Measurements from ENCODE around the gene ADCY10.

Gene ADCY10

GRCh38 chr1:167776616-167777268 lies 137.2 kb downstream of the ADCY10 start:
- DNase-seq = no peak

- DNase-seq = no peak
These were observed 137.8 kb downstream of the ADCY10 start for GRCh38 chr1:167776151-167776550.

GRCh38 chr1:167775178-167775577 lies 138.8 kb downstream of the ADCY10 start:
- no peak for DNase-seq

DNA sequence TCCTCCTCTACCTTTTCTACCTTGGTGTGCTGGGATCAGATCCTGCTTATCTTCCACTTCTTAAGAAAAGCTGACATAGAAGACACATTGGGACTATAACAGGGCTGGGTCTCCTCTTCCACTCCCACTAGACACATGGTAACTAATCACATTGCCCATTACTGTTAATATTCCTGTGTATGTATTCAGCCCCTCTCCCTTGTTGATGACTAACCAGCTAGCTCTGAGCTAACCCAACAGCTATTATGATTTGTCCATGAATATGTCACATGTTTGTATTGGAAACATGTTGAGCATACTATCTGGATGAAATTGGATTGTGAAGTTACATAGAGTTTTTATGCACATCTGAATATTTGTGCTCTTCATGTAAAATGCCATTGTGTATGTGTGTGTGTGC lies 139.2 kb downstream of the ADCY10 start:
- DNase-seq = no peak

DNA sequence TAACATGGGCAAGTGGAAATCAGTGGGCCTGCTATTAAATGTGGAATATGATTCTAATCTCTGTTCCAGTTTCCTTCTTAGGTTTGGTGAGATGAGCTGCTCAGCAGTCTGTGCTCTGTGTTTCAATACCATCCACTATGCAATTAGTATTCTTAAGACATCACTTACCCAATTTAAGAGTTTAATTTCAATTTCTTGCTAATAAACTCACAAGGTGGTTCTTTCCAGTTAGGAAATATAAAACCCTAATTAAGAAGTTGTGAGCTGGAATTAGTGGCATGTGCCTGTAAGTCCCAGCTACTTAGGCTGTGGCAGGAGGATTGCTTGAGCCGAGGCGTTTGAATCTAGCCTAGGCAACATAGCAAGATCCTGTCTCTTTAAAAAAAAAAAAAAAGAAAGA lies 140.4 kb downstream of the ADCY10 start:
- no peak for DNase-seq

- DNase-seq = no peak
These were observed 141.5 kb downstream of the ADCY10 start for GRCh38 chr1:167772436-167772835.

GRCh38 chr1:167770127-167770526 lies 143.8 kb downstream of the ADCY10 start:
- no peak for DNase-seq

DNA sequence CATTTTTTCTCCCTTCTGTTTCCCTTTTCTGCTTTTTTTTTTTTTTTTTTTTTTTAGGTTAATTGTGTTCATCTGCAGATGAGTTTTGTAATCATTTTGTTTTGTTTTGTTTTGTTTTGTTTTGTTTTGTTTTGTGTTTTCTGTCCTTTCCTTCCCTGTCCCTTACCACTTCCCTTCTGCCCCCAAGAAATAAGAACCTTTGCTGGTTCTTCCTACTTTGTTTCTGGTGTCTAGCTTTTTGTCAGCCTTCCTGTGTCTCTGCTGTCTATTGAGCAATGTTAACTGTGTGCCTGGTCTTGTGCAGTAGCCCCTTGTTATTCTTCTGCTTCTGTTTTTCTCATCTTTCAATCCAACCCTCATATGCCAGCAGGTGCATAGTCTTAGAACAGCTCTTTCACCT lies 146.2 kb downstream of the ADCY10 start:
- no peak for DNase-seq

GRCh38 chr1:167766538-167766937 lies 147.4 kb downstream of the ADCY10 start:
- DNase-seq = no peak

DNA sequence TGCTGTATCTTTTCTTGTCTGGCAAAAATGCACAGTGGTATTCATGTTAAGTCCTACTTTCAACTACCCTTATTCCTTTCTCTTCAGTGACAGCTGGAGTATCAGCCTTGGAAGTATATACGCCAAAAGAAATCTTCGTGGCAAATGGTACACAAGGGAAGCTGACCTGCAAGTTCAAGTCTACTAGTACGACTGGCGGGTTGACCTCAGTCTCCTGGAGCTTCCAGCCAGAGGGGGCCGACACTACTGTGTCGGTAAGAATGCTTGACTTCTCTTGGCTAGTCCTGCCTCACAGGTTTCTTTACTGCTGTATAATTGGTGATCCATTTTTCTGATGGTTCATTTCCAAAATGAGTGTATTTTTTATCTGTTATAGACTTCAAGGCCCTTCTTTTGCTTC lies 148.4 kb downstream of the ADCY10 start:
- DNase-seq = no peak

- DNase-seq = no peak
These were observed 149.2 kb downstream of the ADCY10 start for GRCh38 chr1:167764458-167765330.

DNA sequence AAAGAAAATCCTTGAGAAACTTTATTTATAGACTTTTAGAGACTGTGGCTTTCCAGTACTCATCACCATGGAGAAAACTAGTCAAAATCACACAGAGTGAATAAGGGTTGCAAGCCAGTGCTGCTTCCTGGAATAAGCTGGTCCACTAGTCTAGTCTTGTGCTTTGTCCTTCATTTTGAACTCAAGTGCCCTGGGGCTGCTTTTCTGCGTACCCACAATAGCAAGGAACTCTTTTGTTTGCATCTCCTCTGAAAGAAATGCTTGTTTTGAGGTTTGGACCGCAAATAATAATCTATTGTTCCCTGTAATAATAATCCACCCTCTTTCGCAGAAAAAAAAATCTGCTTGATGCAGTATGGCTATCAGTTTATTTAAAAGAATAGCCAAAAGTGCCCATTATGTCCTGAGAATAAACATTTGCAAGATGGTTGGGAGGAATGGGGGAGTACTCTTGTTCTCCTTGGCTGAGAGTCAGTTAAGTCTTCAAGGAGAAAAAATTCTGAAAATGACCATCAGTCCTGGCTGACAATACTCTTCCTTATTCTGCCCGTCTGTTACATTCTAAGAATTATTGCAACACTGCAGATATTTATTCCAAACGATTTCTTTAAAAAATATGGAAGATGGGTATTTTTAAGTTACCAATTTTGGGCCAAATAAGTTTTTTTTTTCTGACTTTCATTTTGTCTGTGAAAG lies 150.3 kb downstream of the ADCY10 start:
- DNase-seq = no peak

- peak in 1 of 2 donors; percentile 10 for DNase-seq
These were observed 151.7 kb downstream of the ADCY10 start for GRCh38 chr1:167762061-167762746.

GRCh38 chr1:167761400-167761799 lies 152.5 kb downstream of the ADCY10 start:
- DNase-seq = no peak
